ENCODE measurements around the gene XYLT1. TPM values are rescaled to one million over a fixed set of nuclear protein-coding genes. Genes with fewer than 3 reads are reported as not detected.

XYLT1 gene
- total and polyA plus RNA-seq, 9 of the 15 experiments (the other 6 are each of a cell fraction or from before 2014, with no cell fraction given): 0.03 to 0.09 (median 0.08) TPM; not detected in 6

- TF ChIP-seq ZBTB26 (CRISPR knock-in tag; IDR thresholded peaks at IDR 0.05) (no peak), MBD1 (CRISPR knock-in tag; IDR thresholded peaks at IDR 0.05) (no peak), HNRNPH1 (optimal IDR thresholded peaks at IDR 0.05; ENCODE audit: low read depth, low read length) (no peak), NUFIP1 (IDR thresholded peaks at IDR 0.05; ENCODE audit: partially characterized antibody) (no peak), ZNF79 (CRISPR knock-in tag; IDR thresholded peaks at IDR 0.05; ENCODE audit: low read depth) (no peak), ZFP1 (CRISPR knock-in tag; IDR thresholded peaks at IDR 0.05) (no peak), ARNT (IDR thresholded peaks at IDR 0.05) (no peak), JUNB (CRISPR knock-in tag; conservative IDR thresholded peaks at IDR 0.05) (no peak), TEAD4 (IDR thresholded peaks at IDR 0.05; ENCODE audit: low read length) (no peak), TEAD4 (CRISPR knock-in tag; IDR thresholded peaks at IDR 0.05; ENCODE audit: borderline replicate concordance) (no peak)
These were observed 31.2 kb downstream of the XYLT1 start (continued) for GRCh38 chr16:17439580-17439979.

- Histone ChIP-seq H3K9me1 (ENCODE audit: control insufficient read depth, insufficient read depth, low read length) (no peaks in the 10 kb centered on the region), H3K4me3 (no peak overlapping the region), H2AFZ (ENCODE audit: low read depth, low read length) (no peak overlapping the region), H3K9me3 (replicated peaks; ENCODE audit: control insufficient read depth, insufficient read depth, low read depth, low read length) (no peaks in the 10 kb centered on the region), H3K36me3 (ENCODE audit: control insufficient read depth, insufficient read depth, low read length) (no peaks in the 10 kb centered on the region), H3K9ac (ENCODE audit: insufficient read depth in 1 of 2, low read depth in 2 of 2, low read length in 2 of 2) (no peak overlapping the region), H3K27ac (ENCODE audit: extremely low read depth, low read depth, low read length) (no peak overlapping the region), H3K27me3 (ENCODE audit: control insufficient read depth in 2 of 2, insufficient read depth in 2 of 2, low read length in 2 of 2) (peaks cover 7 to 30% of the 10 kb centered on the region in 2 experiments; a peak in 3 of 5 replicates), H4K20me1 (replicated peaks; ENCODE audit: control insufficient read depth, insufficient read depth, low read length) (peaks cover 5% of the 10 kb centered on the region), H3K4me2 (ENCODE audit: insufficient read depth, low read length) (no peak overlapping the region), H3K79me2 (ENCODE audit: control insufficient read depth, insufficient read depth, low read length) (no peaks in the 10 kb centered on the region), H3K4me1 (replicated peaks in 1 of 2; ENCODE audit: control insufficient read depth in 2 of 2, insufficient read depth in 2 of 2, low read length in 2 of 2) (no peaks in the 10 kb centered on the region)
- BruUV-seq (replicated peaks): no TSS peak
- WGBS (ENCODE audit: insufficient coverage, low coverage, missing lambda C conversion rate): 0% methylated on average over 5 of the region's 5 CpGs
- FAIRE-seq (no peak), ATAC-seq (no peak), DNase-seq (ENCODE audit: extremely low read depth in 1 of 4, low spot score in 3 of 4) (no peak)
- in situ Hi-C loops (cut with MboI) (no loop called here), intact Hi-C loops (cut with micrococcal nuclease) (no loop called here)
- CTCF ChIA-PET (ENCODE audit: low intra/inter-chr PET ratio): no interaction called here
- POLR2A ChIA-PET: no interaction called here
- TF ChIP-seq SPI1 (IDR thresholded peaks at IDR 0.05; ENCODE audit: borderline replicate concordance, low read depth, low read length): no peak
- TF ChIP-seq BRF1 (IDR thresholded peaks at IDR 0.05; ENCODE audit: borderline replicate concordance, extremely low read depth, insufficient read length): no peak
- no peak for TF ChIP-seq U2AF1 (optimal IDR thresholded peaks at IDR 0.05; ENCODE audit: low read depth, low read length)
- TF ChIP-seq BDP1 (IDR thresholded peaks at IDR 0.05; ENCODE audit: insufficient read depth, insufficient read length): no peak
- TF ChIP-seq KLF6 (CRISPR knock-in tag; IDR thresholded peaks at IDR 0.05; ENCODE audit: borderline replicate concordance): no peak
- no peak for TF ChIP-seq USF1 (CRISPR knock-in tag; IDR thresholded peaks at IDR 0.05)
- TF ChIP-seq HINFP (tag; conservative IDR thresholded peaks at IDR 0.05; ENCODE audit: low read depth): no peak
- no peak for TF ChIP-seq NFRKB (IDR thresholded peaks at IDR 0.05; ENCODE audit: low read depth)
- no peak for TF ChIP-seq CXXC5 (CRISPR knock-in tag; IDR thresholded peaks at IDR 0.05)
- TF ChIP-seq ZFP1 (CRISPR knock-in tag; IDR thresholded peaks at IDR 0.05): no peak
These were observed 32.8 kb downstream of the XYLT1 start for GRCh38 chr16:17437981-17438380.

Measured in K562 (cell line).